ENCODE data around the gene ASTE1. TPM values are rescaled to one million over a fixed set of nuclear protein-coding genes. Genes with fewer than 3 reads are reported as not detected.

ASTE1 gene
- total and polyA plus RNA-seq, 7 donors: 4.3 to 6.2 (median 4.7) TPM

- DNase-seq: no peak
- Histone ChIP-seq H3K27me3 (no peaks in the 10 kb centered on the region), H3K4me3 (no peak overlapping the region), H3K9me3 (no peaks in the 10 kb centered on the region), H3K4me1 (no peaks in the 10 kb centered on the region), H3K36me3 (peaks cover 0 to 28% (median 0%) of the 10 kb centered on the region in 4 donors), H3K27ac (no peak overlapping the region)
- TF ChIP-seq POLR2AphosphoS5 (IDR thresholded peaks at IDR 0.05) (no peak), EP300 (IDR thresholded peaks at IDR 0.05) (no peak), POLR2A (IDR thresholded peaks at IDR 0.05) (no peak)
- TF ChIP-seq, protein P1, sequence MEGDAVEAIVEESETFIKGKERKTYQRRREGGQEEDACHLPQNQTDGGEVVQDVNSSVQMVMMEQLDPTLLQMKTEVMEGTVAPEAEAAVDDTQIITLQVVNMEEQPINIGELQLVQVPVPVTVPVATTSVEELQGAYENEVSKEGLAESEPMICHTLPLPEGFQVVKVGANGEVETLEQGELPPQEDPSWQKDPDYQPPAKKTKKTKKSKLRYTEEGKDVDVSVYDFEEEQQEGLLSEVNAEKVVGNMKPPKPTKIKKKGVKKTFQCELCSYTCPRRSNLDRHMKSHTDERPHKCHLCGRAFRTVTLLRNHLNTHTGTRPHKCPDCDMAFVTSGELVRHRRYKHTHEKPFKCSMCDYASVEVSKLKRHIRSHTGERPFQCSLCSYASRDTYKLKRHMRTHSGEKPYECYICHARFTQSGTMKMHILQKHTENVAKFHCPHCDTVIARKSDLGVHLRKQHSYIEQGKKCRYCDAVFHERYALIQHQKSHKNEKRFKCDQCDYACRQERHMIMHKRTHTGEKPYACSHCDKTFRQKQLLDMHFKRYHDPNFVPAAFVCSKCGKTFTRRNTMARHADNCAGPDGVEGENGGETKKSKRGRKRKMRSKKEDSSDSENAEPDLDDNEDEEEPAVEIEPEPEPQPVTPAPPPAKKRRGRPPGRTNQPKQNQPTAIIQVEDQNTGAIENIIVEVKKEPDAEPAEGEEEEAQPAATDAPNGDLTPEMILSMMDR (IDR thresholded peaks at IDR 0.05): no peak
- intact Hi-C loops (cut with DNase I): no loop called here
- 93 to 96% methylated on average over 2 of the region's 2 CpGs for WGBS, 2 donors
Measured at GRCh38 chr3:130981469-130981868, 45.2 kb downstream of the ASTE1 start.

DNA sequence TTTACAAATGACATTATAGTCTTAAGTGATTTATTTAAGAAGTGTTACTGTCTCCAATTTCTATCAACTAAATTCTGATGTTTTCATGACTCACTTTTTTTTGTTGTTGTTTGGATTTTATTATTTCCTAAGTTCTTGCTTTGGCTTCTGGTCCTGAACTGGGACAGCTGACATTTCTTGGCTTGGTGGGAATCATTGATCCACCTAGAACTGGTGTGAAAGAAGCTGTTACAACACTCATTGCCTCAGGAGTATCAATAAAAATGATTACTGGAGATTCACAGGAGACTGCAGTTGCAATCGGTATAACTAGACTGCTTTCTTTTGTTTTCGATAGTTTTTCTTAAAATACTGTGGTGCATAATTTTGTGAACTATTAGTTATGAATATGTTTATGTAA is 47.5 kb downstream of the ASTE1 start:
- Histone ChIP-seq H3K27ac (no peak overlapping the region), H3K4me1 (no peaks in the 10 kb centered on the region), H3K27me3 (no peaks in the 10 kb centered on the region), H3K9me3 (no peaks in the 10 kb centered on the region), H3K4me3 (no peak overlapping the region), H3K36me3 (peaks cover 0 to 44% (median 5%) of the 10 kb centered on the region in 4 donors)
- intact Hi-C loops (cut with DNase I): no loop called here
- no peak for TF ChIP-seq EP300 (IDR thresholded peaks at IDR 0.05)
- TF ChIP-seq POLR2AphosphoS5 (IDR thresholded peaks at IDR 0.05): no peak
- TF ChIP-seq, protein P1 (IDR thresholded peaks at IDR 0.05): no peak
- TF ChIP-seq POLR2A (IDR thresholded peaks at IDR 0.05): no peak
- 94% methylated on average over 2 of the region's 2 CpGs for WGBS, 2 donors
- no peak for DNase-seq

- no peak for DNase-seq
- intact Hi-C loops (cut with DNase I): no loop called here
- Histone ChIP-seq H3K9me3 (no peaks in the 10 kb centered on the region), H3K4me3 (no peak overlapping the region), H3K27me3 (no peaks in the 10 kb centered on the region), H3K36me3 (peaks cover 0 to 47% (median 5%) of the 10 kb centered on the region in 4 donors), H3K27ac (no peak overlapping the region), H3K4me1 (no peaks in the 10 kb centered on the region)
- WGBS, 2 donors: 88 to 90% methylated on average over 4 of the region's 4 CpGs
- no peak for TF ChIP-seq POLR2AphosphoS5 (IDR thresholded peaks at IDR 0.05)
- no peak for TF ChIP-seq EP300 (IDR thresholded peaks at IDR 0.05)
- TF ChIP-seq, protein P1 (IDR thresholded peaks at IDR 0.05): no peak
- no peak for TF ChIP-seq POLR2A (IDR thresholded peaks at IDR 0.05)
Measured at GRCh38 chr3:130976706-130977105, 49.9 kb downstream of the ASTE1 start.

DNA sequence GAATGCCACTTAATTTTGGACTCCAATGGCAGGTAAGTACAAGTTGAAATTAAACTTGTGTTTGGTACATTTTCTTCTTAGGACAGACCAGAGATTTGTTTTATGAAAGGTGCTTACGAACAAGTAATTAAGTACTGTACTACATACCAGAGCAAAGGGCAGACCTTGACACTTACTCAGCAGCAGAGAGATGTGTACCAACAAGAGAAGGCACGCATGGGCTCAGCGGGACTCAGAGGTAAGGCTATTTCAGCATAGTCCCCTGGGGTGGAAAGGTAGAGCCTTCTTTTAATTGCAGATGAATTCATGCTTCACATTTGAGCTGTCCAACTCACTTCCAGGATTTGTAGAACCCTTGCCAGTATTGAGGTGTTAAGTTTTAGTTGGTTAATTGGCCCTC is 51.4 kb downstream of the ASTE1 start:
- no peaks in the 10 kb centered on the region for H3K27me3 ChIP-seq
- intact Hi-C loops (cut with DNase I): no loop called here
- peaks cover 0 to 47% (median 5%) of the 10 kb centered on the region in 4 donors for H3K36me3 ChIP-seq
- no peaks in the 10 kb centered on the region for H3K9me3 ChIP-seq
- H3K27ac ChIP-seq: no peak overlapping the region
- H3K4me3 ChIP-seq: no peak overlapping the region
- 93 to 97% methylated on average over 3 of the region's 3 CpGs for WGBS, 2 donors
- no peaks in the 10 kb centered on the region for H3K4me1 ChIP-seq
- DNase-seq: no peak
- no peak for TF ChIP-seq POLR2A (IDR thresholded peaks at IDR 0.05)
- no peak for TF ChIP-seq POLR2AphosphoS5 (IDR thresholded peaks at IDR 0.05)
- TF ChIP-seq, protein P1 (IDR thresholded peaks at IDR 0.05): no peak
- no peak for TF ChIP-seq EP300 (IDR thresholded peaks at IDR 0.05)

GRCh38 chr3:130974201-130974600 is 52.4 kb downstream of the ASTE1 start:
- intact Hi-C loops (cut with DNase I): no loop called here
- Histone ChIP-seq H3K36me3 (peaks cover 0 to 55% (median 5%) of the 10 kb centered on the region in 4 donors), H3K27ac (no peak overlapping the region), H3K9me3 (no peaks in the 10 kb centered on the region), H3K4me3 (no peak overlapping the region), H3K4me1 (no peaks in the 10 kb centered on the region), H3K27me3 (no peaks in the 10 kb centered on the region)
- WGBS, 2 donors: 86 to 91% methylated on average over 2 of the region's 2 CpGs
- TF ChIP-seq POLR2AphosphoS5 (IDR thresholded peaks at IDR 0.05) (no peak), POLR2A (IDR thresholded peaks at IDR 0.05) (no peak), EP300 (IDR thresholded peaks at IDR 0.05) (no peak)
- TF ChIP-seq, protein P1 (IDR thresholded peaks at IDR 0.05): no peak
- no peak for DNase-seq

All from sigmoid colon (tissue), 7 donors.